Mesendoderm (in vitro differentiated cells): ENCODE data around the gene TRPM3.
"Not testable (repeated sequence)": the region's sequence is repeated elsewhere in the genome, so short reads cannot be mapped to it uniquely, and the experiment has no call there.

Experiments
- DNase-seq: peaks from one replicate; pipeline ENCODE4 v3.0.0; 2013
- H2AK5ac ChIP-seq: 2 replicates; pipeline ENCODE4 v1.6.1; 2013; ENCODE audit warnings: low read length, inconsistent platforms
- H2BK120ac ChIP-seq: 2 replicates; pipeline ENCODE4 v1.6.1; 2013; ENCODE audit warnings: low read depth, mild to moderate bottlenecking, low read length, moderate library complexity, mixed read lengths
- H2BK15ac ChIP-seq: replicated peaks from 2 replicates; pipeline ENCODE4 v1.6.1; 2013; ENCODE audit warnings: low read depth, mild to moderate bottlenecking, moderate library complexity
- H2BK5ac ChIP-seq: 2 replicates; pipeline ENCODE4 v1.6.1; 2013; ENCODE audit warnings: low read length, inconsistent platforms
- H3K18ac ChIP-seq: 2 replicates; pipeline ENCODE4 v1.6.1; 2013; ENCODE audit warnings: mild to moderate bottlenecking, low read length, mixed read lengths
- H3K23ac ChIP-seq: one replicate; pipeline ENCODE4 v1.6.1; 2013; ENCODE audit warnings: low read length
- H3K27ac ChIP-seq: 2 replicates; pipeline ENCODE4 v1.5.1; 2013; ENCODE audit warnings: low read depth, mild to moderate bottlenecking, inconsistent platforms, low read length, moderate library complexity
- H3K27me3 ChIP-seq: 2 replicates; pipeline ENCODE4 v1.6.1; 2013; ENCODE audit warnings: low read length, control low read depth, mild to moderate bottlenecking, inconsistent platforms; ENCODE audit not compliant: insufficient read depth, poor library complexity
- H3K36me3 ChIP-seq: 2 replicates; pipeline ENCODE4 v1.6.1; 2013; ENCODE audit warnings: low read length, inconsistent platforms; ENCODE audit not compliant: control insufficient read depth, insufficient read depth
- H3K4ac ChIP-seq: one replicate; pipeline ENCODE4 v1.6.1; 2013; ENCODE audit warnings: low read depth, mild to moderate bottlenecking, low read length, moderate library complexity
- H3K4me1 ChIP-seq: 2 replicates; pipeline ENCODE4 v1.6.1; 2013; ENCODE audit warnings: low read depth, low read length, inconsistent platforms; ENCODE audit not compliant: control insufficient read depth
- H3K4me2 ChIP-seq: 2 replicates; pipeline ENCODE4 v1.6.1; 2013; ENCODE audit warnings: low read length
- H3K4me3 ChIP-seq: 2 replicates; pipeline ENCODE4 v1.5.1; 2013; ENCODE audit warnings: mild to moderate bottlenecking, low read length
- H3K56ac ChIP-seq: one replicate; pipeline ENCODE4 v1.6.1; 2013; ENCODE audit warnings: low read length
- H3K79me1 ChIP-seq: 2 replicates; pipeline ENCODE4 v1.6.1; 2013; ENCODE audit warnings: low read length, inconsistent platforms
- H3K79me2 ChIP-seq: 2 replicates; pipeline ENCODE4 v1.6.1; 2013; ENCODE audit warnings: mild to moderate bottlenecking, low read length; ENCODE audit not compliant: control insufficient read depth, insufficient read depth
- H3K9ac ChIP-seq: 2 replicates; pipeline ENCODE4 v1.6.1; 2013; ENCODE audit warnings: low read length, inconsistent platforms
- H4K5ac ChIP-seq: one replicate; pipeline ENCODE4 v1.6.1; 2013; ENCODE audit warnings: low read length
- H4K8ac ChIP-seq: one replicate; pipeline ENCODE4 v1.6.1; 2013; ENCODE audit warnings: low read depth, mild to moderate bottlenecking, control low read depth, low read length, moderate library complexity
- WGBS: extraction: QIAGEN DNeasy Blood & Tissue Kit; methylation state at CpG from one replicate; pipeline ENCODE4 v1.1.7; 2013; ENCODE audit warnings: low lambda C conversion rate, missing lambda C conversion rate; ENCODE audit not compliant: insufficient coverage; ENCODE audit errors: extremely low coverage; 5-methylcytosine and 5-hydroxymethylcytosine counted together

The TRPM3 gene

DNA sequence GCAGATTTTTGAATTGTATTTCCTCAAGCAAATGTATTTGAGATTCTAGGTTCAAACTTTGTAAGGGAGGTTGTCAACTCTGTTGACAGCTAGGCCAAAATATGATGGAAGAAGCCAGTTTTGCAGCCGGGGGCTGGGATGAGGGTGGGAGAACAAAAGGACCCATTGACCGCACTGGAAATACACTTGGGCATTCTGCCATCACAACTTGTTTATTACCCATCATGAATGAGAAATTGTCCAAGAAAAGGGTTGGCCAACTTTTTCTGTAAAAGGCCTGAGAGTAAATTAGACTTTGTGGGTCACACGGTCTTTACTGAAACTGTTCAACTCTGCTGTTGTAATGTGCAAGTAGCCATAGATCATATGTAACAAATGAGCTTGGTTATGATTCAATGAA, 485.6 kb downstream of the TRPM3 start:
- Histone ChIP-seq H3K56ac (no peak overlapping the region), H2AK5ac (no peak overlapping the region), H3K4me3 (no peak overlapping the region), H3K23ac (no peak overlapping the region), H2BK120ac (no peak overlapping the region), H3K79me2 (no peaks in the 10 kb centered on the region), H3K18ac (no peak overlapping the region), H3K9ac (no peak overlapping the region), H3K79me1 (no peaks in the 10 kb centered on the region), H3K4me1 (no peaks in the 10 kb centered on the region), H3K27ac (no peak overlapping the region), H3K4ac (no peak overlapping the region), H3K36me3 (no peaks in the 10 kb centered on the region), H3K4me2 (no peak overlapping the region), H2BK5ac (no peak overlapping the region), H4K5ac (no peak overlapping the region), H2BK15ac (no peak overlapping the region), H4K8ac (no peak overlapping the region), H3K27me3 (no peaks in the 10 kb centered on the region)
- WGBS = no CpG with 5 or more reads among the region's 3 CpGs
- no peak for DNase-seq

DNA sequence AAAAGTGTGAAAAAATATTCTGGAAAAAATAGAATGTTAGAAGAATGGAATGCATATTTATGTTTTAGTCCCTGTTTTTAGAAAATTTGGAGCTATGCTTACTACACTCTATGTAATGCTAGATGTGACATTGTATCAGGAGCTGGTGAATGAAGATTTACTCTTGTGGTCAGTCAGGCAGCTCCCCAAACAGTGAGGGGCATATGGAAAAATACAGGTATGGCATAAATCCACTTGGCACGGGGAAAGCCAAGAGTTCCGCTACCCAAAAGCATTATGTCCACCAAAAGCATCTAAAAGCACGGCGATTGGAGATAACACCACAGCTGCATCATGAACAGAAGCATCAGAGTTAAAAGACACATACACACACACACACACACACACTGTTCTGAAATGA, 486.7 kb downstream of the TRPM3 start:
- no peak overlapping the region for H4K8ac ChIP-seq
- no peak overlapping the region for H2BK120ac ChIP-seq
- H3K4ac ChIP-seq = no peak overlapping the region
- no peak for DNase-seq
- no peak overlapping the region for H3K18ac ChIP-seq
- H3K9ac ChIP-seq = no peak overlapping the region
- H3K56ac ChIP-seq = no peak overlapping the region
- H3K4me3 ChIP-seq = no peak overlapping the region
- H3K4me1 ChIP-seq = peaks cover 3% of the 10 kb centered on the region
- H3K79me2 ChIP-seq = no peaks in the 10 kb centered on the region
- whole genome bisulfite sequencing = no CpG with 5 or more reads among the region's 4 CpGs
- no peaks in the 10 kb centered on the region for H3K36me3 ChIP-seq
- H3K27ac ChIP-seq = no peak overlapping the region
- H3K27me3 ChIP-seq = no peaks in the 10 kb centered on the region
- H2AK5ac ChIP-seq = no peak overlapping the region
- H2BK15ac ChIP-seq = no peak overlapping the region
- no peak overlapping the region for H4K5ac ChIP-seq
- no peak overlapping the region for H3K4me2 ChIP-seq
- no peaks in the 10 kb centered on the region for H3K79me1 ChIP-seq
- H3K23ac ChIP-seq = no peak overlapping the region
- H2BK5ac ChIP-seq = no peak overlapping the region

- H3K27ac ChIP-seq = no peak overlapping the region
- H3K79me2 ChIP-seq = no peaks in the 10 kb centered on the region
- no peak overlapping the region for H3K23ac ChIP-seq
- no peak overlapping the region for H2BK15ac ChIP-seq
- H3K36me3 ChIP-seq = no peaks in the 10 kb centered on the region
- H3K27me3 ChIP-seq = no peaks in the 10 kb centered on the region
- no peak overlapping the region for H3K4me3 ChIP-seq
- no CpG with 5 or more reads among the region's 3 CpGs for WGBS
- H4K5ac ChIP-seq = no peak overlapping the region
- no peak overlapping the region for H2BK5ac ChIP-seq
- H3K4ac ChIP-seq = no peak overlapping the region
- H3K4me2 ChIP-seq = no peak overlapping the region
- DNase-seq = no peak
- no peak overlapping the region for H3K56ac ChIP-seq
- H3K4me1 ChIP-seq = peaks cover 3% of the 10 kb centered on the region
- no peak overlapping the region for H3K9ac ChIP-seq
- no peak overlapping the region for H4K8ac ChIP-seq
- H3K79me1 ChIP-seq = no peaks in the 10 kb centered on the region
- H2BK120ac ChIP-seq = no peak overlapping the region
- H2AK5ac ChIP-seq = no peak overlapping the region
- H3K18ac ChIP-seq = no peak overlapping the region
These were observed 490.4 kb downstream of the TRPM3 start for GRCh38 chr9:70630971-70631370.

DNA sequence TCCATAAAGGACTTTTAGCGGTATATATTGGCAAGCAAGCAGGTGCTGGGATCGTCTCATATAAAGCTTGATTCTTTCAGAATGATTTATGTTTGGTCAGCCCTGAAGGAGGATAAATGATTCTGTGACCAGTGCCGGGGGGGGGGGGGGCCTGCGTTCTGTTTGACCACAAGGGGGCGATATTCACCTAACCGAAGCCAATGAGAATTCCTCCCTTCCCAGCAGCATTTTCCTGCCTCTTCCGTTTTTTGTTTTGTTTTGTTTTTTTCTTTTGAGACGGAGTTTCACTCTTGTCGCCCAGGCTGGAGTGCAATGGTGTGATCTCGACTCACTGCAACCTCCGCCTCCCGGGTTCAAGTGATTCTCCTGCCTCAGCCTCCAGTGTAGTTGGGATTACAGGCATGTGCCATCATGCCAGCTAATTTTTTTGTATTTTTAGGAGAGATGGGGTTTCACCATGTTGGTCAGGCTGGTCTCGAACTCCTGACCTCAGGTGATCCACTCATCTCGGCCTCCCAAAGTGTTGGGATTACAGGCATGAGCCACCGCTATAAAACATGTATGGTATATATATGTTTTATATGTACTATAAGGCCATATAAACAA, 492.2 kb downstream of the TRPM3 start:
- H3K4ac ChIP-seq, H3K23ac ChIP-seq, H3K79me2 ChIP-seq, H3K27ac ChIP-seq, H3K56ac ChIP-seq, H4K8ac ChIP-seq, H3K4me2 ChIP-seq, H2BK120ac ChIP-seq, H3K79me1 ChIP-seq, H3K27me3 ChIP-seq, H2BK5ac ChIP-seq, H4K5ac ChIP-seq, H3K4me1 ChIP-seq, H2BK15ac ChIP-seq, H3K36me3 ChIP-seq, H3K4me3 ChIP-seq, H3K9ac ChIP-seq, H2AK5ac ChIP-seq: not testable (repeated sequence)
- peak overlapping the region; percentile 75 for H3K18ac ChIP-seq
- peak; percentile 42 for DNase-seq
- WGBS = no CpG with 5 or more reads among the region's 15 CpGs

DNA sequence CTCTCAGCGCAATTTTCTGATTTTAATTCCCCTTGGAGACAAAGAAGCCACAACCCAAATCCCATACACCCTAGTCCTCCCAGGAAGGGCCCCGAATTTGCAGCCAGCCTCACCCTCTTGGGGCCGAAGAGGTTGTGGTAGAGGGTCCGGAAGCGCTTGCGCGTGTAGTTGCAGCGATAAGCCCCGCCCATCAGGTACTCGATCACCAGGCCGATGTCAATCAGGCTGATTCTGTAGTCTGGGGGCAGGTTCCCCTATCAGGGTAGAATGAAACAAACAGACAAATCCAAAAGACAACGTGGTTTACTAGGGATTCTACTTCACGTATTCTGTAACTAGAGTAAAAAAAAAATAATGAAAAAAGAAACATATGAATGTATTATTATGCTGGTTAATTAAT, 496.3 kb downstream of the TRPM3 start:
- Histone ChIP-seq H3K79me2 (no peaks in the 10 kb centered on the region), H3K27me3 (no peaks in the 10 kb centered on the region), H4K5ac (no peak overlapping the region), H3K4me2 (no peak overlapping the region), H2BK5ac (no peak overlapping the region), H3K4me1 (no peaks in the 10 kb centered on the region), H3K9ac (no peak overlapping the region), H3K18ac (no peak overlapping the region), H3K4ac (no peak overlapping the region), H2AK5ac (no peak overlapping the region), H3K36me3 (no peaks in the 10 kb centered on the region), H4K8ac (no peak overlapping the region), H3K56ac (no peak overlapping the region), H3K23ac (no peak overlapping the region), H3K79me1 (no peaks in the 10 kb centered on the region), H2BK15ac (no peak overlapping the region), H3K27ac (no peak overlapping the region), H2BK120ac (no peak overlapping the region), H3K4me3 (no peak overlapping the region)
- no CpG with 5 or more reads among the region's 13 CpGs for WGBS
- no peak for DNase-seq

DNA sequence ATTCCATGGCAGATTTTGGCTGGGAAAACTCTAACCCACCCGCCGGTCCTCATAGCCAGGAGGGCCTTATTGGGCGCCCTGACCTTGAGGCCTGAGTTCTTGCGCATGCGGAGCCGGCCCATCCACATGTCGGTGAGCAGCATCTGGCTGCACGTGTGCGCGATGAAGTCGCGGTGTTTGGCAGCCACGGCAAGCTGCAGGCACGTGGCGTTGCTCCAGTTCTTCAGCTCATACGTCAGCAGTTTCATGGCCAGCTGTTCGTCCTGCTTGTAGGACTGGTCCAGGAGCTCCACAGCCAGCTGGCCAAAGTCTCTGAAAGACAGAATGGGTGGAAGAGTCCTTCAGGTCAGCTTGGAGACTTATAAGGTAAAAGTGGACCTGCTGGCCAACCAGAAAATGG, 502.6 kb downstream of the TRPM3 start:
- no peak overlapping the region for H2BK5ac ChIP-seq
- no peak overlapping the region for H3K4ac ChIP-seq
- H3K4me1 ChIP-seq = no peaks in the 10 kb centered on the region
- no peak overlapping the region for H3K56ac ChIP-seq
- no peak overlapping the region for H4K8ac ChIP-seq
- no peak overlapping the region for H3K18ac ChIP-seq
- no peak for DNase-seq
- H2BK15ac ChIP-seq = no peak overlapping the region
- no peak overlapping the region for H4K5ac ChIP-seq
- H3K79me1 ChIP-seq = no peaks in the 10 kb centered on the region
- no peak overlapping the region for H3K23ac ChIP-seq
- H3K4me3 ChIP-seq = no peak overlapping the region
- H3K9ac ChIP-seq = no peak overlapping the region
- H2BK120ac ChIP-seq = no peak overlapping the region
- H3K27me3 ChIP-seq = no peaks in the 10 kb centered on the region
- no peaks in the 10 kb centered on the region for H3K79me2 ChIP-seq
- no peak overlapping the region for H2AK5ac ChIP-seq
- no peak overlapping the region for H3K4me2 ChIP-seq
- H3K36me3 ChIP-seq = no peaks in the 10 kb centered on the region
- H3K27ac ChIP-seq = no peak overlapping the region
- no CpG with 5 or more reads among the region's 17 CpGs for WGBS
